H1 (cell line): ENCODE results near the gene WLS. TPM values are rescaled to one million over a fixed set of nuclear protein-coding genes. Genes with fewer than 3 reads are reported as not detected.

ENCODE experiments used
- CTCF ChIA-PET: fragments of 300-600 bp; sonication (Branson Sonifier 250); formaldehyde crosslinking; loops from one replicate; lab custom pipeline; 2021; ENCODE audit not compliant: partially characterized antibody; lab: Charles Lee
- POLR2A ChIA-PET: fragments of 300-600 bp; sonication (Branson Sonifier 250); formaldehyde crosslinking; loops from one replicate; lab custom pipeline; 2021; ENCODE audit warnings: inconsistent platforms; ENCODE audit not compliant: partially characterized antibody; lab: Charles Lee
- DNase-seq, 2 experiments: peaks; one replicate each; pipeline versions ENCODE4 v3.0.0 to v3.0.0-alpha.2; 2010 to 2022; ENCODE audit warnings: low spot score in 2 of 2, low read depth in 1 of 2, mixed read lengths in 1 of 2
- FAIRE-seq: peaks from 2 replicates; lab custom pipeline; 2011; peaks lifted over from hg19 to GRCh38; lab: Jason Lieb, UNC
- H2AFZ ChIP-seq: 2 replicates; pipeline ENCODE4 v1.8.1; 2012; ENCODE audit warnings: low read length, inconsistent platforms
- H2AK5ac ChIP-seq: 2 replicates; pipeline ENCODE4 v1.6.1; 2013; ENCODE audit warnings: low read depth, low read length
- H2BK120ac ChIP-seq: replicated peaks from 2 replicates; pipeline ENCODE3; 2013; ENCODE audit warnings: low read depth, low read length, inconsistent platforms
- H2BK12ac ChIP-seq: 2 replicates; pipeline ENCODE4 v1.6.1; 2013; ENCODE audit warnings: low read depth, low read length
- H2BK15ac ChIP-seq: 2 replicates; pipeline ENCODE4 v1.6.1; 2013; ENCODE audit warnings: low read length
- H2BK20ac ChIP-seq: 2 replicates; pipeline ENCODE4 v1.6.1; 2013; ENCODE audit warnings: low read length
- H2BK5ac ChIP-seq: 2 replicates; pipeline ENCODE4 v1.6.1; 2013; ENCODE audit warnings: low read depth, low read length
- H3K14ac ChIP-seq: 2 replicates; pipeline ENCODE4 v1.6.1; 2013; ENCODE audit warnings: inconsistent platforms; ENCODE audit not compliant: insufficient read length
- H3K18ac ChIP-seq: 2 replicates; pipeline ENCODE4 v1.6.1; 2013; ENCODE audit warnings: low read length; ENCODE audit errors: extremely low read depth
- H3K23ac ChIP-seq: 2 replicates; pipeline ENCODE4 v1.6.1; 2013; ENCODE audit warnings: inconsistent platforms; ENCODE audit not compliant: insufficient read length
- H3K23me2 ChIP-seq: 2 replicates; pipeline ENCODE4 v1.6.1; 2013; ENCODE audit warnings: low read depth, low read length
- H3K27ac ChIP-seq: 2 replicates; pipeline ENCODE4 v1.6.1; 2011; ENCODE audit warnings: low read depth, low read length, inconsistent platforms
- H3K27me3 ChIP-seq, 4 experiments: replicated peaks in 1 of 4; 1 replicate in 1 of 4; 2 replicates in 3 of 4; pipeline versions ENCODE4 v1.6.1 to v1.8.1; 2011 to 2013; ENCODE audit warnings: low read length in 3 of 4, mild to moderate bottlenecking in 3 of 4, inconsistent platforms in 2 of 4, mixed read lengths in 2 of 4, moderate library complexity in 1 of 4; ENCODE audit not compliant: control insufficient read depth in 3 of 4, insufficient read depth in 3 of 4; ENCODE audit errors: extremely low read depth in 1 of 4
- H3K36me3 ChIP-seq, 4 experiments: 2 replicates each; pipeline versions ENCODE4 v1.6.1 to v1.8.1; 2011 to 2013; ENCODE audit warnings: mild to moderate bottlenecking in 4 of 4, low read length in 3 of 4, moderate library complexity in 2 of 4, control low read depth in 1 of 4, inconsistent platforms in 1 of 4; ENCODE audit not compliant: insufficient read depth in 4 of 4, control insufficient read depth in 2 of 4
- H3K4ac ChIP-seq: replicated peaks from 2 replicates; pipeline ENCODE3; 2013; ENCODE audit warnings: low read length, low read depth, mixed read lengths, inconsistent platforms; ENCODE audit not compliant: insufficient read length
- H3K4me1 ChIP-seq, 4 experiments: replicated peaks in 1 of 4; 1 replicate in 1 of 4; 2 replicates in 3 of 4; pipeline versions ENCODE4 v1.6.1 to v1.8.1; 2011 to 2013; ENCODE audit warnings: low read length in 3 of 4, inconsistent platforms in 2 of 4, mixed read lengths in 1 of 4; ENCODE audit not compliant: insufficient read depth in 4 of 4, control insufficient read depth in 3 of 4
- H3K4me2 ChIP-seq, 2 experiments: 2 replicates each; pipeline versions ENCODE4 v1.6.1 to v1.8.1; 2011 to 2013; ENCODE audit warnings: low read depth in 2 of 2, low read length in 2 of 2, control low read depth in 1 of 2, inconsistent platforms in 1 of 2, mild to moderate bottlenecking in 1 of 2; ENCODE audit not compliant: insufficient read depth in 1 of 2
- H3K4me3 ChIP-seq, 4 experiments: fragments of 200-600, 300-600 bp in 1 of 4; sonication (generic), shearing (Covaris generic), sonication (Bioruptor Twin) in 1 of 4; 2 replicates each; pipeline versions ENCODE4 v1.5.1 to v1.8.1; 2011 to 2016; ENCODE audit warnings: low read length in 4 of 4, low read depth in 3 of 4, control low read depth in 2 of 4, inconsistent platforms in 2 of 4, mild to moderate bottlenecking in 2 of 4, mixed read lengths in 1 of 4, moderate library complexity in 1 of 4; ENCODE audit not compliant: insufficient read depth in 2 of 4; ENCODE audit errors: extremely low read depth in 1 of 4
- H3K56ac ChIP-seq: replicated peaks from 2 replicates; pipeline ENCODE3; 2013; ENCODE audit warnings: low read depth, mild to moderate bottlenecking, mixed read lengths, low read length, inconsistent platforms; ENCODE audit not compliant: insufficient read length
- H3K79me1 ChIP-seq: 2 replicates; pipeline ENCODE4 v1.6.1; 2013; ENCODE audit warnings: low read depth, low read length, control low read depth
- H3K79me2 ChIP-seq, 2 experiments: 2 replicates each; pipeline versions ENCODE4 v1.6.1 to v1.8.1; 2012 to 2013; ENCODE audit warnings: low read length in 2 of 2, mild to moderate bottlenecking in 2 of 2, inconsistent platforms in 1 of 2; ENCODE audit not compliant: insufficient read depth in 2 of 2, control insufficient read depth in 1 of 2
- H3K9ac ChIP-seq, 4 experiments: replicated peaks in 1 of 4; 1 replicate in 1 of 4; 2 replicates in 3 of 4; pipeline versions ENCODE4 v1.6.1 to v1.8.1; 2011 to 2013; ENCODE audit warnings: low read depth in 3 of 4, low read length in 3 of 4, control low read depth in 2 of 4, mild to moderate bottlenecking in 2 of 4, moderate library complexity in 2 of 4, inconsistent platforms in 1 of 4; ENCODE audit errors: extremely low read depth in 1 of 4
- H3K9me3 ChIP-seq, 2 experiments: 2 replicates each; pipeline versions ENCODE4 v1.6.1 to v1.8.1; 2012 to 2013; ENCODE audit warnings: mild to moderate bottlenecking in 2 of 2, moderate library complexity in 2 of 2, control low read depth in 1 of 2, inconsistent platforms in 1 of 2, low read depth in 1 of 2, low read length in 1 of 2, mixed read lengths in 1 of 2; ENCODE audit not compliant: insufficient read depth in 2 of 2
- H4K20me1 ChIP-seq, 2 experiments: replicated peaks in 1 of 2; 2 replicates each; pipeline versions ENCODE3 to v1.8.1; 2011 to 2013; ENCODE audit warnings: inconsistent platforms in 2 of 2, low read length in 2 of 2, mild to moderate bottlenecking in 1 of 2; ENCODE audit not compliant: insufficient read depth in 2 of 2, control insufficient read depth in 1 of 2
- H4K5ac ChIP-seq: 2 replicates; pipeline ENCODE4 v1.6.1; 2013; ENCODE audit warnings: low read length, low read depth, mixed read lengths, inconsistent platforms; ENCODE audit not compliant: insufficient read length
- H4K8ac ChIP-seq: 2 replicates; pipeline ENCODE4 v1.8.0; 2013; ENCODE audit warnings: mild to moderate bottlenecking, moderate library complexity, low read length, inconsistent platforms; ENCODE audit not compliant: insufficient read depth; ENCODE audit errors: extremely low read depth
- H4K91ac ChIP-seq: replicated peaks from 2 replicates; pipeline ENCODE3; 2013; ENCODE audit warnings: low read length, mixed read lengths, inconsistent platforms; ENCODE audit not compliant: insufficient read length
- CHD1 ChIP-seq: IDR thresholded peaks from 2 replicates; pipeline ENCODE4 v1.6.1; 2012; ENCODE audit warnings: low read depth, low read length, improper control_type of control experiment
- CREB1 ChIP-seq: IDR thresholded peaks from 2 replicates; pipeline ENCODE4 v1.6.1; 2012; ENCODE audit warnings: inconsistent platforms
- KDM5A ChIP-seq: fragments of 200-600 bp; IDR thresholded peaks from 2 replicates; pipeline ENCODE4 v1.7.1; 2012; ENCODE audit warnings: mild to moderate bottlenecking, low read length, inconsistent platforms, mixed read lengths
- WGBS, 2 experiments: shearing (Covaris generic) in 1 of 2; methylation state at CpG; one replicate each; pipeline versions ENCODE4 v1.1.6 to v1.1.7; 2013 to 2015; ENCODE audit warnings: low lambda C conversion rate in 2 of 2, mixed read lengths in 2 of 2, inconsistent platforms in 1 of 2, low coverage in 1 of 2, missing lambda C conversion rate in 1 of 2; ENCODE audit not compliant: insufficient replicate concordance in 2 of 2, insufficient coverage in 1 of 2, insufficient read length in 1 of 2; ENCODE audit errors: extremely low coverage in 1 of 2, missing lambda C conversion rate in 1 of 2; 5-methylcytosine and 5-hydroxymethylcytosine counted together
- polyA plus RNA-seq, 7 experiments: library from polyadenylated mRNA; depleted of rRNA in 3 of 7; stranded (reverse) in 5 of 7; unstranded in 2 of 7; fragments of >200 nt in 5 of 7; fragments of 200-250 nt in 2 of 7; gene quantifications; 1 replicate in 5 of 7; 2 replicates in 1 of 7; 4 replicates in 1 of 7; pipeline versions ENCODE4 v1.2.1 to v1.2.3, GENCODE V29; 2011 to 2013; ENCODE audit warnings: missing spikeins in 2 of 7, mixed read lengths in 2 of 7
- total RNA-seq: library from RNA; stranded (reverse); fragmentation: NEBNext Ultra II Directional; extraction: Animal tissue kit (Norgen Biotek cat#: 25700); gene quantifications from 2 replicates; pipeline ENCODE4 v1.2.1, GENCODE V29; 2021

The WLS gene
- total and polyA plus RNA-seq, 2 of the 8 experiments (the other 6 are each of a cell fraction or from before 2014, with no cell fraction given) = 1.2 to 2.7 TPM

- Histone ChIP-seq H2BK15ac (no peak overlapping the region), H3K23me2 (no peaks in the 10 kb centered on the region), H2AFZ (0 out of 2 replicates have a peak overlapping the region, but pooled peaks have one; percentile 6), H3K79me2 (no peaks in the 10 kb centered on the region), H3K56ac (no peak overlapping the region), H2BK20ac (no peak overlapping the region), H3K9ac (no peak overlapping the region), H3K23ac (no peak overlapping the region), H4K91ac (no peak overlapping the region), H4K20me1 (no peaks in the 10 kb centered on the region), H4K5ac (no peak overlapping the region), H2BK120ac (no peak overlapping the region), H3K27ac (no peak overlapping the region), H3K4me1 (peaks cover 4 to 16% (median 7%) of the 10 kb centered on the region in 4 experiments; a peak in 5 of 7 replicates), H3K4me3 (no peak overlapping the region), H3K27me3 (no peaks in the 10 kb centered on the region), H3K79me1 (no peaks in the 10 kb centered on the region), H3K18ac (no peak overlapping the region), H4K8ac (no peak overlapping the region), H3K4me2 (0 out of 4 replicates have a peak overlapping the region, but pooled peaks of 1 of the 2 experiments have one; percentile 8), H3K4ac (no peak overlapping the region), H3K14ac (no peak overlapping the region), H2AK5ac (no peak overlapping the region; the same call in 1 of the 2 replicates), H3K36me3 (no peaks in the 10 kb centered on the region), H2BK5ac (no peak overlapping the region), H2BK12ac (peak overlapping the region; percentile 11; the same call in 1 of the 2 replicates), H3K9me3 (no peaks in the 10 kb centered on the region)
- CTCF ChIA-PET = interaction anchor here (1.4 to 3.5 kb wide), 3 partner anchors 20 to 180 kb away, joined by 7 to 21 read pairs (median 10); no protein-coding TSS in a partner anchor
- no peak for FAIRE-seq
- DNase-seq = no peak
- POLR2A ChIA-PET = interaction anchor here (1.0 kb wide), 1 partner anchor 9 kb away, joined by 3 read pairs; no protein-coding TSS in a partner anchor
- WGBS, 2 experiments = 90% methylated on average over 3 of the region's 4 CpGs; no CpG with 5 or more reads in 1 of the 2 experiments
- TF ChIP-seq CHD1 = no peak
- no peak for TF ChIP-seq KDM5A
- TF ChIP-seq CREB1 = no peak
Measured at GRCh38 chr1:68140536-68140935, 91.8 kb downstream of the WLS start.
